Islet of Langerhans (tissue), 1 donor: ENCODE results near the gene CAPN1.
A peak's percentile ranks its signal among the peaks of the same experiment; 100 is the strongest.
"Not testable (repeated sequence)": the region's sequence is repeated elsewhere in the genome, so short reads cannot be mapped to it uniquely, and the experiment has no call there.

ENCODE experiments used
- FAIRE-seq: peaks from one replicate; lab custom pipeline; 2011; peaks lifted over from hg19 to GRCh38; lab: Jason Lieb, UNC

CAPN1 gene

DNA sequence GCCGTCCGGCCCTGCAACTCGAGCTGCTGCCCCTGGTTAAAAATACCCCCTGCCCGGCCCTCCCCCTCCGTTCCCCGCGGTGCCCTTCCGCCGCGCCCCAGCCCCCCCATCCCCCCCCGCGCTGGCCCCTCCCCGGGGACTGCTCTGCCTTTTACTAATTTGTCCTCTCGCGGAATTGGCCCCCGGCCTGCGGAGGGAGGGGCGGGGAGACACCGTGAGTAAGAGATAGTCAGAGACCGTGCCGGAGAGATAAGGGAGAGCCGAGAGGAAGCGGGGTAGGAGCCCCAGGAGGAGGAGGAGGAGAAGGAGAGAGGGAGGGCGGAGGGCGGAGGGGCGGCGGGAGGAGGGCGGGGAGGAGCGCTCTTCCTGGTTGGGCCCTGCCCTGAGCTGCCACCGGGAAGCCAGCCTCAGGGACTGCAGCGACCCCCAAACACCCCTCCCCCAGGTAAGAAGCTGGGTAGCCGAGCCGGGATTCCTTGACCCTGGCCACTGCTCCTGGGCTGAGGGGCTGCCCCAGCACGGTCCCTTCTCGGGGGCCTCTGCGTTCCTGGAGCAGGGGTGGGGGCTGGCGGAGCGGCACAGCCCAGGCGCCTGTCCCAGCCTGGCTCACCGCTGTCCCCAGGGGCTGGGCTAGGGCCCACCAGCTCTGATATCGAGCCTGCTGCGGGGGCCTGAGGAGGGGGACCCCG, at the start of gene CAPN1:
Gene CAPN1, plus strand, starts transcription at position 360 of the 689 bp plus-strand sequence. CDS start 774 bp downstream, outside the sequence.
- FAIRE-seq = no peak

GRCh38 chr11:65132238-65132987, 49.3 kb upstream of the CAPN1 start:
- FAIRE-seq = no peak

DNA sequence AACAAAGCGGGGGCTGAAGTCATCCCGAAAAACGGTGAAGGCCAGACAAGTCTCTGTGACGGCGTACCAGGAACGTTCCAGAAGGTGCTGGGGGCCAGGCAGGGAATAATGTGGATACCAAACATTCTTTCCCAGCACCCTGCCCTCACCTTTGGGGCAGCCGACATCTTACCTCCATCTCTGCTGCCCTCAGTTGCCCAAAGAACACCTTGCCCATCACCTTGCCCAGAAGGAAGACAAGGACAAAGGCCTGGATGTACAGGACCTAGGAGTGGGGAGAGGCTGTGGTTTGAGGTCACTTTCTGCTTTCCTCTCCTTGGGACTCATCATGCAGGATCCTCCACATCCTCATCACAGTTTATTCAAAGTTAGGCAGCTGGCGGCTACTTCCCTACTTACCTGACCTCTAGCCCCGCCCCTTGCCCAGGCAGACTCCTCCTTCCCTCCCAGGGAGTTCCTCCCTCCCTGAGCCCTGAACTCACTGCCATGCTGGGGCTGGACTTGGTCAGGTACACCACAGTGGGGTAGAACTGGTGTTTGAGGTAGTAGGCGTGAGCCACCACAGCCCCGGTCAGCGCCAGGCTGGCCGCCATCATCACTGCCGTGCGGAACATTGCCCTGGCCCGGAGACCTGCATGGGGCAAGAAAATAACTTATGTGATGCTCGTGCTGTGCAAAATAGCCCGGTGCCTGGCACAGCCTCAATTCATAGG, 48.6 kb upstream of the CAPN1 start:
- FAIRE-seq = no peak

GRCh38 chr11:65133724-65134123, 48.0 kb upstream of the CAPN1 start:
- no peak for FAIRE-seq

GRCh38 chr11:65134240-65134951, 47.3 kb upstream of the CAPN1 start, which contains the start of gene SYVN1:
Gene SYVN1 (minus strand): TSS chr11:65134519. CDS start chr11:65133601, 918 bp downstream.
- FAIRE-seq = no peak

DNA sequence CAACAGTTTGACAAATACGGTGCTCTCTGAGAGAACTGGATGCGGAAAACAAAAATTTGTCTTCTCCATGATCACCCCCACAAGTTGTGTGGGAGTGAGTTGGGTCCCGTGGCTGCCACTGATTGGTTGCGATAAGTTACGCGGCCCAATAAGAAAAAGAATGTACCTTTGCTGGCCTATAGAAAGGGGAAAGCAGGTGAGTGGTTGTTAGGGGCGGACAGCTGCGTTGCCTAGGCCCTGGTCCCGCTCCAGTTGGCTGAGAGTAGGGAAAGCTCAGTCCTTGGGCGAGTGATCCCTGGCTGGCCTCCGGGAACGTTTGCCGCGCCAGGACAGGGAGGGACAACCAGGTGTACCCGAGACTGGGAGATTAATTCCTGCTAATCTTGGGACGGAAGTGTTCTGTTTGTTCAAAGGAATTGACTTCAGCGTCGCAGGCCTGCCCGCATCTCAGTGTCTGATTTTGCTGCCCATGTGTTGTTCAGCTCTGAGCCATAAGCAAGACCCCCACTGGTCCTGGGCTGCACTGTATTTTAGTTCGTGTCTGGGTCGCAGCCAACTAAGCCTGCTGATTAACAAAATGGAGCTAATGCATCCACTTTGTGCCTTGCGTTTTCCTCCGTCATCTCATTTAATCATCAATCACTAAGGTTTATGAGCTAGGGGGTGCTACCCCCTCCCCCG, 46.6 kb upstream of the CAPN1 start:
- peak; percentile 84 for FAIRE-seq

DNA sequence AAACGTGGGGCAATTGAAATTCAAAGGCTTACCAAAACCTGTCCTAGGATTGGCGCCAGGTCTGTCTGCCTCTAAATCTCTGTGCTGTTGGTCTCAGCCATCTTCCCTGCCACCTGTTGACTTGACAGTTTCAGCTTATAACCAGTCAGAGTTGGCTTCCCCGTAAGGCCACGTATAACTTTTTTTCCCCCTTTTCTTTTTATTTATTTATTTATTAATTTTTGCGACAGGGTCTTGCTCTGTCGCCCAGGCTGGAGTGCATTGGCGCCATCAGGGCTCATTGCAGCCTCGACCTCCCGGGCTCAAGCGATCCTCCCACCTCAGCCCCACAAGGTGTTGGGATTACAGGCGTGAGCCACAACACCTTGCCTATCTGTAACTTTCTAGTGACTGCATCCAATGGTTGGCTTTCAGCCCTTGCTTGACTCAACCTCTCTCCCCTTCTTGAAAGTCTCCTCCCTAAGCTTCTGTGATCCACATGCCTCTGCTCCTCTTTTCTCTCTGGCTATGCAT, 46.0 kb upstream of the CAPN1 start:
- no peak for FAIRE-seq

DNA sequence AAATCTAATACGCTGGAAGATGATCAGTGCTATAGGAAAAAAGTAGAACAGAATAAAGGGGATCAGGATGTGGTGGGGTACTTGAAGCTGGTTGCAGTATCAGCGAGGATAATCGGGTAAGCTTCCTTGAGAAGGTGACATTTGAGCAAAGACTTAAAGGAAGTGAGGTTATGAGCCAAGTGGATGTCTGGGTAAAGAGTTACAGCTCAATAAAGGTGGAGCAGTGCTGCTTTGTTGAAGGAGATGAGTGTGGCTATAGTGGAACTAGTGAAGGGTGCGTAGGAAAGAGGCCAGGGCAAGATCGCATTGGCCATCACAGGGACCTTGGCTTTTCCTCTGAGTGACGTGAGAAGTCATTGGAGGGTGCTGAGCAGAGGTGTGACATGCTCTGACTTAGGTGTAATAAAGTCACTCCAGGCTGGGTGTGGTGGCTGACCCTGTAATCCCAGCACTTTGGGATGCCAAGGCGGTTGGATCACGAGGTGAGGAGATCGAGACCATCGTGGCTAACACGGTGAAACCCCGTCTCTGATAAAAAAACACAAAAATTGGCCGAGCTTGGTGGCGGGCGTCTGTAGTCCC, 45.1 kb upstream of the CAPN1 start:
- FAIRE-seq = no peak

DNA sequence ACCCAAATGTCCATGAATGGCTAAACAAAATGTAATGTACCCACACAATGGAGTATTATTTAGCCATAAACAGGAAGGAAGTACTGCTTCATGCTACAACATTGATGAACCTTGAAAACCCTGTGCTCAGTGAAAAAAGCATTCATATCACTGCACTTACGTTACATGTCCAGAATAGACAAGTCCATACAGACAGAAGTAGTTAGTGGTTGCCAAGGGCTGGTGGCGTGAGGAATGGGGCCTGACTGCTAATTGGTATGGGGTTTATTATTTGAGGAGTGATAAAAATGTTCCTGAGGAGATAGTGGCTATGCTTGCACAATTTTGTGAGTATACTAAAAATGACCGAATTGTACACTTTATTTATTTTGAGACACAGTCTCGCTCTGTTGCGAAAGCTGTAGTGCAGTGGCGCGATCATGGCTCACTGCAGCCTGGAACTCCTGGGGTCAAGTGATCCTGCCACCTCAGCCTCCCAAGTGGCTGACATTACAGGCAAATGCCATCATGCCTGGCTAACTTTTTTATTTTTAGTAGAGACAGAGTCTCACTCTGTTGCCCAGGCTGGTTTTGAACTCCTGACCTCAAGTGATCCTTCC, 39.7 kb upstream of the CAPN1 start:
- no peak for FAIRE-seq

GRCh38 chr11:65147352-65148075, 34.2 kb upstream of the CAPN1 start:
- FAIRE-seq = no peak

GRCh38 chr11:65148657-65149056, 33.1 kb upstream of the CAPN1 start:
- no peak for FAIRE-seq

- FAIRE-seq = not testable (repeated sequence)
Observed at GRCh38 chr11:65150131-65150508, 31.6 kb upstream of the CAPN1 start.

DNA sequence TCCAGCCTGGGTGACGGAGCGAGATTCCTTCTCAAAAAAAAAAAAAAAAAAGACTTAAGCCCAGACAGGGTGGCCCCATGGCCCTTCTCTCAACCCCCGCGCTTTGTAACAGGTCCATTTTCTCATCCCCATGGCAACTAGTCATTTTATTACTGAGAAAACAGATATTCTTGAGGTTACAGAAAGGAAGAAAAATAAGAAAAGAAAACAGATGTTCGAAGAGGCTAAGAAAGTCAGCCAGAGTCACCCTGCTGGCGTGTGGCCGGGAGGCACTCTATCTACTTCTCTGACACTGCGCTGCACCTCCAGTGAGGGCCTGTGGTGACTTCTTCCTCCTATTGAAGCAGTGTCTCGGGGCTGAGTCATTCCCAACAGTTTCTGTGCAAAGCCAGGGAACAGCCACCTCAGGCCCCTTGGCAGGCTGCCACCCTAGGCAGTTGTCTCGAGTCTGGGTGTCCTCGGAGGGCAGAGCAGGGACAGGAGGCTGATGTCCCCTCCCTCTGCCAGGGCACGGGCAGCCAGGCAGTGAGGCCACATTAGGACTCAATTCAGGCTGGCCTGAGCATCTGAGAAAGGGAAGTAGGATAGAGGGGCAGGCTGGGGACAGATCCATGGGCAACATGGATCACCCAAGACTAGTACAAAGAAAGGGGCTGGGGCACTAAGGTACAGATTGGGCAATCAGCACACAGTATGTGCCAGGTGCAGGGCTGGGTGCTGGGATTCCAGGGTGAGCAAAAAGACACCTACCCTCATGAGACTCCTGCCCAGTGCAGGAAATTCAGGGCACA, 31.0 kb upstream of the CAPN1 start:
- FAIRE-seq = no peak

DNA sequence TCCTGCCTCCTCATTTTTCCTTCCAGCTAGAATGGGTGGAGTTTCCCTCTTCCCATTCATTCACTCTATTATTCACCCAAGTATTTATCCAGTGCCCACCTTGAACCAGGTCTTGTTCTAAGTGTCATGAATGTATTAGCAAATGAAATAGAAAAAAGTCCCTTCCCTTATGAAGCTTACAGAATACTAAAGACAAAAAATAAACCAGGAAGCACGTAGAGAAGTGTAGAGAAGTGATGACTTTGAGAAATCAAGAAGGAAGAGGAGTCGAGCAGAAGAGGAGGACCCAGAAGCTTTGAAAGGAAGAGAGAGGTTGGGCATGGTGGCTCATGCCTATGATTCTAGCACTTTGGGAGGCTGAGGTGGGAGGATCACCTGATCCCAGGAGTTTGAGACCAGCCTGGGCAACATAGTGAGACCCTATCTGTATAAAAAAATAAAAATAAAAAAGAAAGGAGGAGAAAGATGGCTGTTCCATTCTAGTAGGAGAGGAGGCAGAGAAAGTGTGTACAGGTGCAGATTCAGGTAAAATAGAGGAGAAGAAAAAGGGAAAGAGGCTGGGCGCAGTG, 30.3 kb upstream of the CAPN1 start:
- no peak for FAIRE-seq

DNA sequence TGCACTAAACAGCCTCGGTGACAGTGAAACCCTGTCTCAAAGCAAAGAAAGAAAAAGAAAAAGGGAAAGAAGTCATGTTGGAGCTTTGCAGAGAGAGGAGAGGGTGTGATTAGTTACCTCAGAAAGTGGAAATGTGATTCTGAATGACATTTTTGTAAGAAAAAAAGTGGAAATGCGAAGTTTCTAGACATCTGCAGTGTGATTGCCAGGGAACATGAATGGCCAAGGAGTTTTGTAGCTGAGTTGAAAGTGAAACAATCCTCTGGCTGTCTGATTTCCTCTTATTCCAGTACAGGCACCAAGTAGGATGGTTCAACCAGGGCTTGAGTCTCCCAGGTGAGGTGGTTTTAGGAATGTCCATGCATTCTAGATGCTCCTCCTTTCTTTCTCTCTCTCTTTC, 29.6 kb upstream of the CAPN1 start:
- no peak for FAIRE-seq

DNA sequence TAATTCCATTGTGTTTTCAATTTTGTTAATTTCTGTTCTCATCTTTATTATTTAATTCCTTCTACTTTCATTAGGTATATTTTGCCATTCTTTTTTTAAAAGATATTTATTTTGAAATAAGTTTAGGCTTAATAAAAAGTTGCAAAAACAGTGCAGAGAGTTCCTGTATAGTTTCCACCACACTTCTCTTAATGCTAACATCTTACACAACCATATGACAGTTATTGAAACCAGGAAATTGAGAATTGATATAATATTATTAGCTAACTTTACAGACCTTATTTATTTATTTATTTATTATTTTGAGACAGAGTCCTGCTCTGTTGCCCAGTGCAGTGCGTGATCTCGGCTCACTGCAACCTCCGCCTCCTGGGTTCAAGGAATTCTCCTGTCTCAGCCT, 25.5 kb upstream of the CAPN1 start:
- FAIRE-seq = no peak

- no peak for FAIRE-seq
Observed at GRCh38 chr11:65156926-65157325, 24.8 kb upstream of the CAPN1 start.

DNA sequence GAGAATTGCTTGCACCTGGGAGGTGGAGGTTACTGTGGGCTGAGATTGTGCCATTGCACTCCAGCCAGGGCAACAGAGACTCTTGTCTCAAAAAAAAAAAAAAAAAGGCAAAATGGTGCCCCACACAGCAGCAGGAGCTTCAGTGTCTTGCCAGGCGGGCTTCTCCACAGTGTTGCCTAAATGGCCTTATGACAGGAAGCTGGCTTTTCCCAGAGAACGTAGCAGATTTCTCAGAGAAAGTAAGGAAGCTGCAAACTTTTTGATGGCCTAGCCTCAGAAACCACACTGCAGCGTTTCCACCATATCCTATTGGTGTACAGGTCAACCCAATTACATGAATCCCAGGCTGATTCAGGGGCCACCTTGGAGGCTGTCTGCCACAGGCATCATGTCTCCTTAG, 24.4 kb upstream of the CAPN1 start:
- no peak for FAIRE-seq

- FAIRE-seq = no peak
Observed at GRCh38 chr11:65159012-65159411, 22.7 kb upstream of the CAPN1 start.
